ENCODE results near the gene SLC25A41. TPM values are rescaled to one million over a fixed set of nuclear protein-coding genes. Genes with fewer than 3 reads are reported as not detected.

The SLC25A41 gene
- polyA plus RNA-seq, 1 donor (not counting 4 experiments of a cell fraction or from before 2014, with no cell fraction given) = not detected

DNA sequence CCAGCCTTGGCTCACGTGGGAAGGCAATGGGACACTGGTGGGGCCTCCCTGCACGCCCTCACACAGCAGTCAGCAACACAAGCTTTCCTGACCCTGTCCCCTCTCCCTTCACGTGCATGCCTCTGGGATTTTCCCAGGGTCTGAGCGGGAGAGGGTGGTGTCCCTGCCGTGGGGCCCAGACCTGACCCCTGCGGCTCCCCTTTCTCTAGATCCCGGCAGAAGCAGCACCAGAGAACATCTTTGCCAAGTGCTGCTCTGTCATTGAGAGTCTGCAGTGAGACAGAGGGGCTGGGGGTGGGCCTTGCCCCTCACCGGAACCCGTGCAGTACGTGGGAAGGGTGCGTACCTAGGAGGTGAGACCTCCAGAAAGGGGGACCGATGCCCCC lies 21.5 kb downstream of the SLC25A41 start:
- no peak for TF ChIP-seq EZH2 (IDR thresholded peaks at IDR 0.05; ENCODE audit: low read length)
- TF ChIP-seq, protein P1, sequence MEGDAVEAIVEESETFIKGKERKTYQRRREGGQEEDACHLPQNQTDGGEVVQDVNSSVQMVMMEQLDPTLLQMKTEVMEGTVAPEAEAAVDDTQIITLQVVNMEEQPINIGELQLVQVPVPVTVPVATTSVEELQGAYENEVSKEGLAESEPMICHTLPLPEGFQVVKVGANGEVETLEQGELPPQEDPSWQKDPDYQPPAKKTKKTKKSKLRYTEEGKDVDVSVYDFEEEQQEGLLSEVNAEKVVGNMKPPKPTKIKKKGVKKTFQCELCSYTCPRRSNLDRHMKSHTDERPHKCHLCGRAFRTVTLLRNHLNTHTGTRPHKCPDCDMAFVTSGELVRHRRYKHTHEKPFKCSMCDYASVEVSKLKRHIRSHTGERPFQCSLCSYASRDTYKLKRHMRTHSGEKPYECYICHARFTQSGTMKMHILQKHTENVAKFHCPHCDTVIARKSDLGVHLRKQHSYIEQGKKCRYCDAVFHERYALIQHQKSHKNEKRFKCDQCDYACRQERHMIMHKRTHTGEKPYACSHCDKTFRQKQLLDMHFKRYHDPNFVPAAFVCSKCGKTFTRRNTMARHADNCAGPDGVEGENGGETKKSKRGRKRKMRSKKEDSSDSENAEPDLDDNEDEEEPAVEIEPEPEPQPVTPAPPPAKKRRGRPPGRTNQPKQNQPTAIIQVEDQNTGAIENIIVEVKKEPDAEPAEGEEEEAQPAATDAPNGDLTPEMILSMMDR (optimal IDR thresholded peaks at IDR 0.05 in 1 of 3, IDR thresholded peaks at IDR 0.05 in 1 of 3, conservative IDR thresholded peaks at IDR 0.05 in 1 of 3; ENCODE audit: extremely low read depth in 1 of 3, insufficient read depth in 2 of 3, low read length in 3 of 3) = no peak
- Histone ChIP-seq H3K27ac (ENCODE audit: control insufficient read depth, insufficient read depth, low read length) (no peak overlapping the region), H3K79me2 (ENCODE audit: control insufficient read depth, insufficient read depth, low read length) (no peaks in the 10 kb centered on the region), H2AFZ (ENCODE audit: control insufficient read depth, low read length) (no peak overlapping the region), H3K4me3 (ENCODE audit: control insufficient read depth in 2 of 3, extremely low read depth in 1 of 3, insufficient read depth in 2 of 3, low read depth in 1 of 3, low read length in 3 of 3) (no peak overlapping the region), H3K9me3 (ENCODE audit: control insufficient read depth, low read depth, low read length) (no peaks in the 10 kb centered on the region), H3K36me3 (ENCODE audit: control insufficient read depth in 2 of 2, extremely low read depth in 1 of 2, insufficient read depth in 2 of 2, low read length in 2 of 2) (peaks cover 16 to 22% of the 10 kb centered on the region in 2 experiments), H3K9me1 (ENCODE audit: control insufficient read depth, extremely low read depth, insufficient read depth, low read length) (no peaks in the 10 kb centered on the region), H4K20me1 (ENCODE audit: control insufficient read depth, extremely low read depth, insufficient read depth, low read length) (no peaks in the 10 kb centered on the region), H3K4me2 (ENCODE audit: control insufficient read depth, extremely low read depth, insufficient read depth, low read depth, low read length) (no peak overlapping the region), H3K4me1 (ENCODE audit: control insufficient read depth, extremely low read depth, insufficient read depth, low read length) (no peaks in the 10 kb centered on the region), H3K9ac (ENCODE audit: control insufficient read depth, extremely low read depth, insufficient read depth, low read length) (no peak overlapping the region), H3K27me3 (ENCODE audit: control insufficient read depth, extremely low read depth, insufficient read depth, low read length) (no peaks in the 10 kb centered on the region)
- dilution Hi-C loops (cut with MboI; ENCODE audit: extremely low pct_ligation_motif_present, low sequenced_read_pairs) = no loop called here
- FAIRE-seq (no peak), DNase-seq (ENCODE audit: low read depth, low spot score) (no peak)

DNA sequence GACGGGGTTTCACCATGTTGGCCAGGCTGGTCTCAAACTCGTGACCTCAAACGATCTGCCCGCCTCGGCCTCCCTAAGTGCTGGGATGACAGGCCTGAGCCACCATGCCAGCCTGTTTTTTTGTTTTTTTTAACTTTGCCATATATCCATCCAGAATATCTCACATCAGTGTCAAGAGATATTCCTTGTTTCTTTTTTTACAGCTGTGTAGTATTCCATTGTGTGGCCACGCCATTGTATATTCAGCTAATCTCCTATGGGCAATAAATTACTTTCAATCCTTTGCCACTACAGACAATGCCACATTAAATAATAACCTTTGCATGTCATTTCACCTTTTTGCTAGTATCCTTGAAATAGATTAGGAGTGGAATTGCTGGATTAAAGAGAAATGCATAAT lies 24.2 kb downstream of the SLC25A41 start:
- Histone ChIP-seq H3K4me2 (ENCODE audit: control insufficient read depth, extremely low read depth, insufficient read depth, low read depth, low read length) (no peak overlapping the region), H3K27ac (ENCODE audit: control insufficient read depth, insufficient read depth, low read length) (no peak overlapping the region), H4K20me1 (ENCODE audit: control insufficient read depth, extremely low read depth, insufficient read depth, low read length) (no peaks in the 10 kb centered on the region), H2AFZ (ENCODE audit: control insufficient read depth, low read length) (no peak overlapping the region), H3K9ac (ENCODE audit: control insufficient read depth, extremely low read depth, insufficient read depth, low read length) (no peak overlapping the region), H3K4me1 (ENCODE audit: control insufficient read depth, extremely low read depth, insufficient read depth, low read length) (no peaks in the 10 kb centered on the region), H3K36me3 (ENCODE audit: control insufficient read depth in 2 of 2, extremely low read depth in 1 of 2, insufficient read depth in 2 of 2, low read length in 2 of 2) (peaks cover 4% of the 10 kb centered on the region in 2 experiments), H3K9me3 (ENCODE audit: control insufficient read depth, low read depth, low read length) (no peaks in the 10 kb centered on the region), H3K4me3 (ENCODE audit: control insufficient read depth in 2 of 3, extremely low read depth in 1 of 3, insufficient read depth in 2 of 3, low read depth in 1 of 3, low read length in 3 of 3) (no peak overlapping the region), H3K9me1 (ENCODE audit: control insufficient read depth, extremely low read depth, insufficient read depth, low read length) (no peaks in the 10 kb centered on the region), H3K27me3 (ENCODE audit: control insufficient read depth, extremely low read depth, insufficient read depth, low read length) (no peaks in the 10 kb centered on the region), H3K79me2 (ENCODE audit: control insufficient read depth, insufficient read depth, low read length) (no peaks in the 10 kb centered on the region)
- dilution Hi-C loops (cut with MboI; ENCODE audit: extremely low pct_ligation_motif_present, low sequenced_read_pairs) = no loop called here
- FAIRE-seq (no peak), DNase-seq (ENCODE audit: low read depth, low spot score) (no peak)
- no peak for TF ChIP-seq EZH2 (IDR thresholded peaks at IDR 0.05; ENCODE audit: low read length)
- TF ChIP-seq, protein P1 (optimal IDR thresholded peaks at IDR 0.05 in 1 of 3, IDR thresholded peaks at IDR 0.05 in 1 of 3, conservative IDR thresholded peaks at IDR 0.05 in 1 of 3; ENCODE audit: extremely low read depth in 1 of 3, insufficient read depth in 2 of 3, low read length in 3 of 3) = no peak
